Activated CD4-positive, CD25-positive, alpha-beta regulatory T cell treated with anti-CD3 and anti-CD28 coated beads, Interleukin-2, amount 50 U/mL, for 72 hours (primary cell): ENCODE results near the gene HOXA5.

Experiments
- DNase-seq: peaks from one replicate; pipeline ENCODE4 v3.0.0; 2021

The HOXA5 gene

DNA sequence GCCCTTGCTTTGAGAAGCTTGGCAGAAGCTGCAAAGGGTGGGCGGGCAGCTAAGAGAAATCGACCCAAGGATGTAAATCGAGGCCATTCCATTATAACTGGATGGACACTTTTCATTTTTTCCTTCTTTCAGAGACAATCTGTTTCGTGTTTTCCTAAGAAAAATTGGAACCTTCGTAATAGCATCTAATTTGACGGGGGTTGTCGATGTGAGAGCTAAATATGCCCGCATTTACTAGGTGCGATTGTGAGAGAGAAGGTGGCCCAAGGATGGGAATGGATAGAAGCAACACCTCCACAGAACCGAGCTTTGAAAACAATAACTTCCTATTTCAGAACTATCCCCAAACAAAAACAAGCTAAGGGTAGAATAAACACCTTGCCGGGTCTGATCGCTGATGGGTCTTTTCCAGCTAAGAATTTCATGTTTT lies 12.1 kb downstream of the HOXA5 start:
- no peak for DNase-seq

- DNase-seq: peak; percentile 87
Measured at GRCh38 chr7:27130540-27131389, 12.7 kb downstream of the HOXA5 start, which contains the start of gene HOXA4. HOXA4 (minus strand) TSS chr7:27130757; CDS start chr7:27130733, 24 bp downstream.

- DNase-seq: no peak
Measured at GRCh38 chr7:27129729-27130539, 13.5 kb downstream of the HOXA5 start.

DNA sequence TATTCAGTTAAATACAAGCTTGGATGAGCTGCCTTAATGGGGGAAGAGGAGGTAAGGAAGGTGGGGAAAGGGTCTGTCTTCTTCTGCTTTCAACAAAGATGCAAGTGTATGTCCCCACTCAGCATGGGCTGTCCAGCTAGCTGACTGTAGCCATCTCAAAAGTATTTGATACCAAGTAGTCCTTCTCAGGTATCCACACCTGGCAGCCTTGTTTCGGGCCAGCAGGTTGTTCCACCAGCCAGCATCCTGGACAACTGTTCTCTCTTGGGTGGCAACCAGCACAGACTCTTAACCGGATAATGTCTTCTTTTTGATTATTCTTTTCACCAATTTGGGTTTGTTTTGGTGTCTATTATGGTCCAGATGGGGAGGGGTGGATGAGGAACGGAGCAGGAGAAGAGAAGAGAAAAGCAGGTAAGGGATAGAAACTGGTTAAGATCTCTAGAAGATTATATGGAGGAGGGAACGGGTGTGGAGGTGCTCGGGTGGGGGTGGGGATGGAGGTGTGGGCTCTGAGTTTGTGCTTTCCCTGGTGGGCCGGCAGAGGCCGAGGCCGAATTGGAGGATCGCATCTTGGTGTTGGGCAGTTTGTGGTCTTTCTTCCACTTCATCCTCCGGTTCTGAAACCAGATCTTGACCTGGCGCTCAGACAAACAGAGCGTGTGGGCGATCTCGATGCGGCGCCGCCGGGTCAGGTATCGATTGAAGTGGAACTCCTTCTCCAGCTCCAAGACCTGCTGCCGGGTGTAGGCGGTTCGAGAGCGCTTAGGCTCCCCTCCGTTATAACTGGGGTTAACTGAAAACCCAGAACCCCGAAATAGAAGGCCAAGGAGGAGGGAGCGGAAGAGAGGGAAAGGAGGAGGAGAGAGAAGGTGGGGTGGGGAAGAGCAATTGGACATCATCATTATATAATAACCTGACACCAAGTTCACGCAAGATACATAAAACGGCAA lies 14.4 kb downstream of the HOXA5 start:
- DNase-seq: no peak

DNA sequence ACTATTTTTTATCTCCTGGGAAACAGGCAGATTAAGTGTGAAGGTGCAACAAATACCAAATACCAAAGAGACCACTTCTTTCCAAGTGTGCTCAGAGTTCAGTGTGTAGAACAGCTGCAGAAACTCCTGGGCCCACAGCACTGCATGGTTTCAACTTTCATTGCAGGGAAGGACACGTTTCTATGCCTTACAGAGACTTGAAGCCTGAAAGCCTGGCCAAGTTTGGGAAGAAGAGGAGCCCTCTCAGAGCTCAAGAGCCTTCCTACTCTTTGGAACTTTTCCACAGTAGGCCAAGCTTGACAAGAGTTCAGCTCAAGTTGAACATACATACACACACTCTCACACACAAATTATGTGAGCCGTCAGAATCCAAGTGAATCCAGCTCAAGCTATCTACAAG lies 15.4 kb downstream of the HOXA5 start:
- DNase-seq: no peak

DNA sequence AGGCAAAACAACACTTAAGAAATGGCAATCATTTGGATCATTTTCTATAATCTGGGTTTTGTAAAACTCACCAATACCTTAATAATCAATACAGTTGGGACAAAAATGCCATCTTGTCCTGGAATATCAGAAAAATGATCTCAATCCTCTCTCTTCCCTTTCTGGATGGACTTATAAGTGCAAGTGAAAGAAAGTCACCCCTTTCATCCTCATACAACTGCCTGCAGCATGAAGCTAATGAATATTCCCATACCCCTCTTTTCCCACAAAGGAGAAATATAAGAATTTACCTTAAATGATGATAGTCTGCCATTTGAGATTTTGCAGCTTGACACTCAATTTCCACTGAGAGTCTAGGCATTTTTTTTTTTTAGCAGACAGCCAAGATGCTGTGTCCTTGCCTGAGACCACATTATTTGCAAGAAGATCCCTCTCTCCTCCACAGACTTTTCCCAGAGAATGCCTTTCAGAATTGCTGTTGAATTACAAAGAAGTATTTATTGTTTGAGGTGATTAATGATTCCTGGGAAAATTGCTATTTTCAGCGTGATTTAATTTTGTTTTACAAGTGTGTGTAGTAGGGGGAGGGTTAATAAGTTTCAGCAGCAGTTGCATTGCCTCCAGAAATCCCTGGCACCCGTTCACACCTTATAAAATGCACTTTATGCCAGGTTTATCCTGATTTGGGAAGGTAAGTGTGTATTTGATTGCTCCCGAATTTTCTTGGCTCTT lies 16.7 kb downstream of the HOXA5 start:
- DNase-seq: no peak

GRCh38 chr7:27125986-27126394 lies 17.5 kb downstream of the HOXA5 start:
- no peak for DNase-seq

DNA sequence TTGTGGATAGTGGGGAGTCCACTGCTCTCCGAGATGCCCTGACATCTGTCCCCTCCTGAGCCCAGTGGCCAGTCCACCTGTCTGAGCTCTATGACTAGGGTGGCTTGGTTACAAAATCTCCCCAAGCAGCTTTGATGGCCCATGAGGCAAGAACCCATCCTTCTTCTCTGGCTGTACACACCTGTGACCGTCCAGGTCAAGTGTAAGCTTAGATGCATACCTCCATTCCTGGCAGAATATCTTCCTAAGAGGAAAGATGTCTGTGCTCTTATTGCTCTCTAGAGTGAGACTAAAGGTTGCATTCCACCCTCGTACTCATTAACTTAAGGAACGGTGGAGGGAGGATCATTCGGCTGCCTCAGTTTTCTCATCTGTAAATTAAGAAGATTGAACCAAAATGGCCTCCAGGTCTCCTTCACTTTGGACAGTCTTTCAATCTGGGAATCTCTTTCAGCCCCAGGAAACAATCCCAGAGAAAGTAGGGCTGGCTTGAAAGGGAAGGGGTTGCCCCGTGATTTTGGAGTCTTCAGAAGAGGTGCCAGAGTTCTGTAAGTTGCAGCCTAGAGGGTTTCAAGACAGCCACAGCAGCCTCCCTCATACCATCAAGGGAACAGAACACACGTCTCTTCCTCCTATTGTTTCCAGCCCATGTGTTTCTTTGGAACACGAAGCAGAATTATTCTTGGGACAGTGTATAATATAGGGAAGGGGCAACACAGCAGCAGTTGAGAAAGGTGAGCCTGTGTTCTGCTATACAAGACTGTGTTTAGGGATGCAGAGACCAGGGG lies 18.4 kb downstream of the HOXA5 start:
- no peak for DNase-seq

DNA sequence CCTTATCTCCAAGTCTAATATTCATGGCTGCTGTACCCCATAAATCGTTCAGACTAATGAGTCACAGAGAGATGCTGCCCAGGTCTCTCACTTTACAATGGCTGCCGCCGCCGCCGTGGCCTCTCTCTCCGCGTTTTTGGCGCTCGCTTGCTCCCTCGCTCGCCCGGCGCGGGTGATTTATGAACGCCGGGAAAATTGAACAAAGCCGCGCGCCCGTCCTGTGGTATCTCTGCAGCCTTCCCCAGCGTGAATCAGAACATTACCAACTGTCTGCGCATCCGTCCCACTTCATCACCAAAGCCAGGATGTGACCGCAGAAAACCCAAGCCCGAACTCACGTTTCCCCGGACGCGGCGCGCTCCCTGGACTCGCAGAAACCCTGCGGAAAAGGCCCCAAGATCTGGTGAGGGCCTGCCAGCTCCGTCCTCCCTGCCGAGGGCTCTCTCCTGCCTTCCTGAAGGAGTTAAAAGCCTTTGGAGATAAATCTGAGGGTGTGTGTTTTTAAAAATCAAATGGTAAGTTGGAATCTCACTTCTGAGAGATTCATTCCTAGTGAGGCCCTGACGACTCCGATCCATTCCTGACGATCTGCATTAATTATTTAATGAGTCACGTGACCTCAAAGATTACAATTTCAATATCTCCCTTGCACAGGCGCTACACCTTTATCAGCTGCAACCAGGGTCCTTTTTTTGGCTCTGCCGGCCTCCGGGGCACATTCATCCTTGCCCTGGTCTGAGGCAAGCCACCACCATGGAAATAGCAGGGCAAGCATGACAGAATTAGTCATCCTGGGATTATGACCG lies 19.2 kb downstream of the HOXA5 start:
- DNase-seq: no peak

DNA sequence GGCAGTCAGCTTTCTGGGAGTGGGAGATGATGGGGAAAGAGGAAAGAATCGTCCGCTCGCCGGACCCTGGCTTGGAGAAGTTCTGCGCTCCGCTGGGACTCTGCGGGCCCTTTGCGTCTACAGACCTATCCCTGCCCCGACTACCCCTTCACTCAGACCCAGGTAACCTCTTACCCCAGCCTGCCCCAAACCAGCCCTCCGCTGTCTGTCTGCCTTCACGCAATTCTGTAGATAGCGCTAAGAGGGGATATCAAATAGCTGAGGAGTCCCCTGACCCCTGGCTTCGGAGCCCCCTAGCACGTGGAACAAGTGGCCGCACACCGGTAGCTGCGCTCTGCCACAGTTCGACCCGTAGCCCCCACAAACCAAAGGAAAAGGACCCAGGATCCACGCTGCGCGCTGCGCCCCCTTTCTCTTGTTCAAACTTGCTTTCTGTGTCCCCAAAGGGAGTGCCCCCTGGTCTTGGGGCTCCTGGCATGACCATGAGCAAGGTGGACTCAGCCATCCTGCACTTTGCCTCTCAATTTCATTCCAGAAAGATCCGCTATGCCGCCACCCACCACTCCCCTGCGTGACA lies 19.9 kb downstream of the HOXA5 start:
- DNase-seq: no peak

DNA sequence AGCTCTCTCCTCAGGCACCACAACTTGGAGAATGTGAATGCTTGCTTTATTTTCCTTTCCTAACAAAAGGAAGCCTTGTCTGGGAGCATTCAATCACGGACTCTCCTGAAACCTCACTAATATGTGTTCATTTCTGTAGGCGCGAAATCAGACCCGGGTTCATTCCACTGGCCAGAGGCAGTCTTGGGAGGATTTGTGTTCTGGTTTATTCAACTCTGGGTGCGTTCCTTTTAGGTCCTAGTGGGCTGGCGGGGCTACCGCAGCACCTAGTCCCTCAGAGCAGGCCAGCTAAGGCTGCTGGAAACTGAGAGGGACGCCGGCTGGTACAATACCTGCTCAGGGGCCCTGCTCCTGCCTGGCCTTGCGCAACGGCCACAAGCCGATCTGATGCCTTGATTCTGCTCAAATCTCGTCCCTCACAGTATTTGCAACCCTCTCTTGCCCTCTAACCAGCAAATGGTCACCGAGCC lies 20.4 kb downstream of the HOXA5 start:
- DNase-seq: no peak

- DNase-seq: no peak
Measured at GRCh38 chr7:27122077-27122910, 21.2 kb downstream of the HOXA5 start.

GRCh38 chr7:27121684-27122076 lies 21.8 kb downstream of the HOXA5 start:
- no peak for DNase-seq

- DNase-seq: no peak
Measured at GRCh38 chr7:27119412-27119911, 24.0 kb downstream of the HOXA5 start.

- DNase-seq: no peak
Measured at GRCh38 chr7:27118580-27118979, 24.9 kb downstream of the HOXA5 start.

DNA sequence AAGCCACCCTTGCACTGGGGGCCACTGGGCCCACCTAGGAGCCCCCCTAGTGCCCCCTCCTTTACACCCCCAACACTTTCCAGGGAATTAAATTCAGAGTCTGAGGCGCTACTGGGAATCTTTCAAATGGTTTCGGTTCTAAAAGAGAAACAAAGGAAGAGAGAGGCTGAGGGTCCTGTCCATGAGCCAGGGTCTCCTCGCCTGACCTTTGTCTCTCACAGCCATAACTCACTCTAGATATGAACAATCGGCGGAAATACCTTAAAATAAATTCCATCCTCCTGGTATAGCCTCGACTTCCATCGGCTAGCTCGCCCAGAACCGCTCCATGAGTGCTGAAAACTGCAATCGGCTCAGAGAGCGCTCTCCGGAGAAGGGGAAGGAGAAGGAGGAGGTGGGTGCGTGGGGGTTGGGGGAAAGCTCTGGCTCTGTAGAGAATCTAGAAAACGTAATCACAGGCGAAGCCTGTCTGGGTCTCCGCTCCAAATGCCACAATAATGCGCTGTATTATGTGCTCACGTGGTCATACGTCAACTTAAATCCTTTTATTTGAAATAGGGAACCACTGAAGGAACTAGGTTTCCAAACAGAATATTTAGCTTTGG lies 25.5 kb downstream of the HOXA5 start:
- no peak for DNase-seq

GRCh38 chr7:27116962-27117886 lies 26.3 kb downstream of the HOXA5 start:
- DNase-seq: no peak
